Large intestine (tissue), 1 donor: ENCODE data around the gene CYP2B6. TPM values are rescaled to one million over a fixed set of nuclear protein-coding genes. Genes with fewer than 3 reads are reported as not detected.

Source experiments
- polyA plus RNA-seq: library from polyadenylated mRNA; unstranded; fragments of 120-200 nt; gene quantifications from one replicate; pipeline ENCODE4 v1.2.1, GENCODE V29; 2013

Gene CYP2B6
- polyA plus RNA-seq, 1 donor = 5.3 TPM

Other genes with a start within 250 kb of the CYP2B6 start
- gene ACTMAP, start 240.8 kb upstream of the CYP2B6 start, polyA plus RNA-seq = 16.6 TPM
- gene SNRPA, start 240.1 kb upstream of the CYP2B6 start, polyA plus RNA-seq = 65.7 TPM
- gene MIA, start 215.8 kb upstream of the CYP2B6 start, polyA plus RNA-seq = 6.2 TPM
- 19.2 TPM for gene RAB4B, start 213.0 kb upstream of the CYP2B6 start, polyA plus RNA-seq
- gene EGLN2, start 192.1 kb upstream of the CYP2B6 start, polyA plus RNA-seq = 61.6 TPM
- 0.07 TPM for gene CYP2A6, start 140.8 kb upstream of the CYP2B6 start, polyA plus RNA-seq
- gene CYP2A7, start 109.1 kb upstream of the CYP2B6 start, polyA plus RNA-seq = 0.04 TPM
- gene CYP2A13, start 97.2 kb downstream of the CYP2B6 start, polyA plus RNA-seq = not detected
- gene CYP2F1, start 123.2 kb downstream of the CYP2B6 start, polyA plus RNA-seq = 0.06 TPM
- 68.1 TPM for gene CYP2S1, start 201.9 kb downstream of the CYP2B6 start, polyA plus RNA-seq
- gene AXL, start 227.9 kb downstream of the CYP2B6 start, polyA plus RNA-seq = 16.0 TPM